OCI-LY1 (cell line): ENCODE measurements around the gene DNAJC28.

Source experiments
- H2AFZ ChIP-seq: fragments of 200-600 bp; sonication (generic), shearing (Covaris generic); 2 replicates; pipeline ENCODE4 v1.6.0; 2014; ENCODE audit warnings: antibody characterized with exemption, mild to moderate bottlenecking, low read length
- H3F3A ChIP-seq: fragments of 200-600 bp; sonication (generic), shearing (Covaris generic); 2 replicates; pipeline ENCODE4 v1.6.0; 2014; ENCODE audit warnings: mild to moderate bottlenecking, antibody characterized with exemption, low read length, moderate library complexity; ENCODE audit not compliant: insufficient read depth
- H3K27ac ChIP-seq: fragments of 200-600 bp; sonication (generic); 2 replicates; pipeline ENCODE4 v1.5.1; 2014; ENCODE audit warnings: low read length, mixed run types, mild to moderate bottlenecking, low read depth; ENCODE audit not compliant: poor library complexity, severe bottlenecking
- H3K27me3 ChIP-seq: fragments of 200-600 bp; sonication (generic); 2 replicates; pipeline ENCODE4 v1.6.0; 2014; ENCODE audit warnings: antibody characterized with exemption, mild to moderate bottlenecking, low read length, moderate library complexity; ENCODE audit not compliant: insufficient read depth
- H3K36me3 ChIP-seq: fragments of 200-600 bp; sonication (generic); 2 replicates; pipeline ENCODE4 v1.6.1; 2014; ENCODE audit warnings: mild to moderate bottlenecking, antibody characterized with exemption, low read length, moderate library complexity, mixed read lengths; ENCODE audit not compliant: insufficient read depth
- H3K4me1 ChIP-seq: fragments of 200-600 bp; sonication (generic); 2 replicates; pipeline ENCODE4 v1.5.1; 2014; ENCODE audit warnings: mild to moderate bottlenecking, low read length, moderate library complexity; ENCODE audit not compliant: insufficient read depth, severe bottlenecking
- H3K4me2 ChIP-seq: fragments of 200-600 bp; sonication (generic), shearing (Covaris generic); 2 replicates; pipeline ENCODE4 v1.6.1; 2014; ENCODE audit warnings: low read length
- H3K4me3 ChIP-seq: fragments of 200-600 bp; sonication (generic); 2 replicates; pipeline ENCODE4 v1.5.1; 2014; ENCODE audit warnings: low read length, low read depth, mild to moderate bottlenecking, mixed read lengths; ENCODE audit not compliant: poor library complexity, severe bottlenecking
- H3K79me2 ChIP-seq: fragments of 200-600 bp; shearing (Covaris generic); 2 replicates; pipeline ENCODE4 v1.6.1; 2016; ENCODE audit warnings: mixed run types, low read length, mixed read lengths; ENCODE audit not compliant: insufficient read depth
- H3K9ac ChIP-seq: fragments of 200-600 bp; sonication (generic), shearing (Covaris generic); 2 replicates; pipeline ENCODE4 v1.6.1; 2014; ENCODE audit warnings: mild to moderate bottlenecking, low read length, mixed read lengths
- H3K9me2 ChIP-seq: fragments of 200-600 bp; sonication (generic), shearing (Covaris generic); 2 replicates; pipeline ENCODE4 v1.6.1; 2014; ENCODE audit warnings: low read depth, mild to moderate bottlenecking, low read length, mixed read lengths
- H3K9me3 ChIP-seq: fragments of 200-600 bp; shearing (Covaris generic); 2 replicates; pipeline ENCODE4 v1.6.1; 2014; ENCODE audit warnings: low read length, mixed read lengths
- H4K20me1 ChIP-seq: fragments of 200-600 bp; sonication (generic), shearing (Covaris generic); 2 replicates; pipeline ENCODE4 v1.6.0; 2016; ENCODE audit warnings: mild to moderate bottlenecking, low read length; ENCODE audit not compliant: insufficient read depth
- EZH2 ChIP-seq: fragments of 200-600 bp; sonication (generic), shearing (Covaris generic); IDR thresholded peaks from 2 replicates; pipeline ENCODE4 v1.8.0; 2017; ENCODE audit warnings: borderline replicate concordance, mixed run types, mild to moderate bottlenecking, antibody characterized with exemption, low read length, moderate library complexity, mixed read lengths
- TF ChIP-seq, protein P1 (sequence below): fragments of 200-600 bp; sonication (generic), shearing (Covaris generic); IDR thresholded peaks from 2 replicates; pipeline ENCODE4 v1.5.1; 2017; ENCODE audit warnings: mild to moderate bottlenecking, antibody characterized with exemption, low read length, moderate library complexity, mixed read lengths

DNAJC28 gene

GRCh38 chr21:33443194-33443593 lies 48.3 kb downstream of the DNAJC28 start:
- H3K9me2 ChIP-seq, result no peaks in the 10 kb centered on the region
- no peaks in the 10 kb centered on the region for H3K9me3 ChIP-seq
- H3K4me3 ChIP-seq, result no peak overlapping the region
- H3K4me1 ChIP-seq, result peaks cover 28% of the 10 kb centered on the region
- H3K9ac ChIP-seq, result no peak overlapping the region
- peaks cover 3% of the 10 kb centered on the region for H3K36me3 ChIP-seq
- TF ChIP-seq EZH2, result no peak
- TF ChIP-seq, protein P1, sequence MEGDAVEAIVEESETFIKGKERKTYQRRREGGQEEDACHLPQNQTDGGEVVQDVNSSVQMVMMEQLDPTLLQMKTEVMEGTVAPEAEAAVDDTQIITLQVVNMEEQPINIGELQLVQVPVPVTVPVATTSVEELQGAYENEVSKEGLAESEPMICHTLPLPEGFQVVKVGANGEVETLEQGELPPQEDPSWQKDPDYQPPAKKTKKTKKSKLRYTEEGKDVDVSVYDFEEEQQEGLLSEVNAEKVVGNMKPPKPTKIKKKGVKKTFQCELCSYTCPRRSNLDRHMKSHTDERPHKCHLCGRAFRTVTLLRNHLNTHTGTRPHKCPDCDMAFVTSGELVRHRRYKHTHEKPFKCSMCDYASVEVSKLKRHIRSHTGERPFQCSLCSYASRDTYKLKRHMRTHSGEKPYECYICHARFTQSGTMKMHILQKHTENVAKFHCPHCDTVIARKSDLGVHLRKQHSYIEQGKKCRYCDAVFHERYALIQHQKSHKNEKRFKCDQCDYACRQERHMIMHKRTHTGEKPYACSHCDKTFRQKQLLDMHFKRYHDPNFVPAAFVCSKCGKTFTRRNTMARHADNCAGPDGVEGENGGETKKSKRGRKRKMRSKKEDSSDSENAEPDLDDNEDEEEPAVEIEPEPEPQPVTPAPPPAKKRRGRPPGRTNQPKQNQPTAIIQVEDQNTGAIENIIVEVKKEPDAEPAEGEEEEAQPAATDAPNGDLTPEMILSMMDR, result no peak
- peak overlapping the region; percentile 54 for H3K27ac ChIP-seq
- no peaks in the 10 kb centered on the region for H3F3A ChIP-seq
- H4K20me1 ChIP-seq, result no peaks in the 10 kb centered on the region
- H3K27me3 ChIP-seq, result no peaks in the 10 kb centered on the region
- no peak overlapping the region for H3K4me2 ChIP-seq
- H3K79me2 ChIP-seq, result no peaks in the 10 kb centered on the region
- no peak overlapping the region for H2AFZ ChIP-seq

GRCh38 chr21:33441489-33442477 lies 49.7 kb downstream of the DNAJC28 start:
- no peaks in the 10 kb centered on the region for H3K9me2 ChIP-seq
- no peaks in the 10 kb centered on the region for H4K20me1 ChIP-seq
- H3K4me2 ChIP-seq, result peak overlapping the region; percentile 3; the same call in 1 of the 2 replicates
- no peak overlapping the region for H2AFZ ChIP-seq
- H3K4me3 ChIP-seq, result no peak overlapping the region
- no peaks in the 10 kb centered on the region for H3K79me2 ChIP-seq
- no peaks in the 10 kb centered on the region for H3K27me3 ChIP-seq
- peaks cover 28% of the 10 kb centered on the region for H3K4me1 ChIP-seq
- no peaks in the 10 kb centered on the region for H3F3A ChIP-seq
- H3K9me3 ChIP-seq, result no peaks in the 10 kb centered on the region
- H3K27ac ChIP-seq, result peak overlapping the region; percentile 54
- no peak overlapping the region for H3K9ac ChIP-seq
- TF ChIP-seq, protein P1, result no peak
- TF ChIP-seq EZH2, result no peak
- peaks cover 17% of the 10 kb centered on the region for H3K36me3 ChIP-seq
